Activated CD8-positive, alpha-beta memory T cell treated with anti-CD3 and anti-CD28 coated beads for 36 hours (primary cell): ENCODE data around the gene RCOR1. TPM values are rescaled to one million over a fixed set of nuclear protein-coding genes. Genes with fewer than 3 reads are reported as not detected.
"Not testable (repeated sequence)": the region's sequence is repeated elsewhere in the genome, so short reads cannot be mapped to it uniquely, and the experiment has no call there.

Experiments used
- CTCF ChIA-PET: fragments of 350-600 bp; sonication (Branson Sonifier 250); formaldehyde crosslinking; loops from one replicate; lab custom pipeline; 2021; ENCODE audit warnings: antibody characterized with exemption; lab: Charles Lee
- POLR2A ChIA-PET: fragments of 350-600 bp; sonication (Branson Sonifier 250); formaldehyde crosslinking; loops from one replicate; lab custom pipeline; 2021; ENCODE audit warnings: antibody characterized with exemption; lab: Charles Lee
- total RNA-seq, 2 experiments: library from RNA; stranded (reverse); gene quantifications; one replicate each; pipeline ENCODE4 v1.2.3, GENCODE V29; 2021

Gene RCOR1
- total RNA-seq, 2 experiments from 2014 or later: 15.3 to 15.8 TPM

DNA sequence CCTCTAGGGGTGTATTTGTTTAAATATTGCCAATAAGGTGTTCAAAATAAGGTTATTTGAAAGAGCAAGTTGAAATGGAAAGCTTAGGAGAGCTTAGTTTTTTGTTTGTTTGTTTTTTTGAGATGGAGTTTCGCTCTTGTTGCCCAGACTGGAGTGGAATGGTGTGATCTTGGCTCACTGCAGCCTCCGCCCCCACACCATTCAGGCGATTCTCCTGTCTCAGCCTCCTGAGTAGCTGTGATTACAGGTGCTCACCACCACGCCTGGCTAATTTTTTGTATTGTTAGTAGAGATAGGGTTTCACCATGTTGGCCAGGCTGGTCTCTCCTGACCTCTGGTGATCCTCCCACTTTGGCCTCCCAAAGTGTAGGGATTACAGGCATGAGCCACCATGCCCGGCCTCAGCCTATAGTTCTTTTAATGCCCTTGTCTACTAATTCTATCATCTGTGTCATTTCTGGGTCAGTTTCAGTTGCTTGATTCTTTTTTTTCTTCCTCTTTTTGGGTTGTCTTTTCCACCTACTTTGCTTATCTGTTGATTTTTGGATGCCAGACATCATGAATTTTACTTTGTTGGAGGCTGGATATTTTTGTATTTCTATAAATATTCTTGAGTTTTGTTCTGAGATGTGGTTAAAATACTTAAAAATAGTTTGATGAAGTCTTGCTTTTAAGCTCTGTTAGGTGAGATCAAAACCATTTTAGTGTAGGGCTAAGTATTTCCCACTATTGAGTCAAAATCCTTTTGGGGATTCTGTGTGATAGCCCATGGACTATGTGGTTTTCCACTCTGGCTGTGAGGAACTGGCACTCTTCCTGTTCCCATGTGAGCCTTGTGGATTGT lies 18.7 kb downstream of the RCOR1 start:
- ChIA-PET CTCF (no interaction called here), POLR2A (no interaction called here)

DNA sequence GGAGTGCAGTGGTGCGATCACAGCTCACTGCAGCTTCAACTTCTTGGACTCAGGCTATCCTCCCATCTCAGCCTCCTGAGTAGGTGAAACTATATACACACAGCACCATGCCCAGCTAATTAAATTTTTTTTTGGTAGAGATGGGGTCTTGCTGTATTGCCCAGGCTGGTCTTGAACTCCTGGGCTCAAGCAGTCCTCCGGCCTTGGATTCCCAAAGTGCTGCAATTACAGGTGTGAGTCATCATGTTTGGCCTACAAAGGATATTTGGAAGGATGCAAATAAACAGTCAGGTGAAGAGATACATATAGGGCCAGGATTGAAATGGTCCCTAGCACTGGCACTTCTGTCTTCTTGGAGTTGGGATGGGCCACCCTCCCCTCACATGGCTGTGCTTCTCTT lies 23.9 kb downstream of the RCOR1 start:
- CTCF ChIA-PET: interaction anchor here (0.6 to 1.1 kb wide), 2 partner anchors 13 to 29 kb away, joined by 3 to 4 read pairs; no protein-coding TSS in a partner anchor
- POLR2A ChIA-PET: no interaction called here

DNA sequence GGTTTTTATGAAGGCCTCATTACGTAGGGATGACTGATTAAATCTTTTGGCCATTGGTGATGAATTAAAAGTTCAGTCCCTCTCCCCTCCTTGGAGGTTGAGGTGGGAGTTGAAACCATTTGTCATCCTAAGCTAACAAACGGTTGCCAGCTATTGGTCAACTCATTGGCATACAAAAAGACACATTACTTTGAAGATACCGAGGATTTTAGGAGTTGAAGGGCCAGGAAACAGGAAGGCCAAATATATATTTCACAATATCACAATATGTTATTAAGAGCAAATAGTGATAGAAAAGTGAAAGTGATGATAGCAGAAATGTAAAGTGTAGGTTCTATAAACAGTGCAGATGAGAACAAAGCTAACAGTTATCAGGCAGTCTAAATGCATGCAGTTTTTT lies 24.4 kb downstream of the RCOR1 start:
- CTCF ChIA-PET: interaction anchor here (0.6 to 1.3 kb wide), 3 partner anchors 13 to 187 kb away, joined by 3 to 4 read pairs (median 3); no protein-coding TSS in a partner anchor
- POLR2A ChIA-PET: no interaction called here

DNA sequence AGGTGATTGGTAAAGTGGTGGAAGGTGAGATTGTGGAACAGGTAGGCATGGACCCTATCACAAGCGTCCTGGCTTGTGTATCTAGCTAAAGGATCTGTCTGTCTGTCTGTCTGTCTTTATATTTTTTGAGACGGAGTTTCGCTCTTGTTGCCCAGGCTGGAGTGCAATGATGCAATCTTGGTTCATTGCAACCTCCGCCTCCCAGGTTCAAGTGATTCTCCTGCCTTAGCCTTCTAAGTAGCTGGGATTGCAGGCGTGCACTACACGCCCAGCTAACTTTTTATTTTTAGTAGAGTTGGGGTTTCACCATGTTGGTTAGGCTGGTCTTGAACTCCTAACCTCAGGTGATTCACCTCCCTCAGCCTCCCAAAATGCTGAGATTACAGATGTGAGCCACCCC lies 26.6 kb downstream of the RCOR1 start:
- POLR2A ChIA-PET, CTCF ChIA-PET: not testable (repeated sequence)

DNA sequence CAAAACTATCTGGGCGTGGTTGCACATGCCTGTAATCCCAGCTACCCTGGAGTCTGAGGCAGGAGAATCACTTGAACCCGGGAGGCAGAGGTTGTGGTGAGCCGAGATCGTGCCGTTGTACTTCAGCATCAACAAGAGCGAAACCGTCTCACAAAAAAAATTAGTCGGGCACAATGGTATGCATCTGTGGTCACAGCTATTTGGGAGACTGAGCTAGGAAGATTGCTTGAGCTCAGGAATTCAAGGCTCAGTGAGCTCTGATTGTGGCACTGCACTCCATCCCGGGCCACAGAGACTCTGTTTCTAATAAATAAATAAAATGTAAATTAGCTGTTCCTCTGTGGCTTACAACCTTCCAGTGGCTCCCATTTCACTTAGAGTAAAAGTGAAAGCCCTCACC lies 28.0 kb downstream of the RCOR1 start:
- CTCF ChIA-PET: no interaction called here
- POLR2A ChIA-PET: no interaction called here

DNA sequence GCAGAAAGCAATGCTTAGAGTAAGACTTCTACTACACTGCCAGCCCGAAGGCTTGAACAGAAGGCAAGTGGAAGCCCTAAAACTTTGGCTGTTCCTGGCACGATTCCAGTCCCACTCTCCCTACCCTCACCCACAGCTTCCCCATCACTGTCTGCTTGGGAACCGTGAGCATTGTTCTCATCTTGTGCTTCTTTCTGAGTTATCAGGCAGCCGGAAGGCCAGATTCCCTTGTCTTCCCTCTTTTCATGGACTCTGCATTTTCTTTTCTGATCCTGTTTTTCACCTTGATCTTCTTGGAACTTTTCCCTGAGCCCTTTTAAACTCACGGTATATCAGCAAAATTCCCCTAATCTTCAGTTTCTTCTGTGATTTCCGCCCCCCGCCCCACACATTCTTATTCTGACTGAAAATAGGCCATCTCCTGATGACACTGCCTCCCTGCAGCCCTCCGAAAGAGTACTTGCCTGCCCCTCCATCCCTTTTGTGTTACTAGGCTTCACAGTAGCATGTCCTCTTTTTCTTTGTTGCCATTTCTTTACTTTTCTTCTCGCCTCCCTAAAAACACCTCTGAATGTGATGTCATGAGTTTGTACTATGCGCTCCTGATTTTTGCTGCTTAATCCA lies 29.9 kb downstream of the RCOR1 start:
- ChIA-PET CTCF (interaction anchor here (1.9 kb wide), 1 partner anchor 28 kb away, joined by 6 read pairs; no protein-coding TSS in a partner anchor), POLR2A (no interaction called here)

DNA sequence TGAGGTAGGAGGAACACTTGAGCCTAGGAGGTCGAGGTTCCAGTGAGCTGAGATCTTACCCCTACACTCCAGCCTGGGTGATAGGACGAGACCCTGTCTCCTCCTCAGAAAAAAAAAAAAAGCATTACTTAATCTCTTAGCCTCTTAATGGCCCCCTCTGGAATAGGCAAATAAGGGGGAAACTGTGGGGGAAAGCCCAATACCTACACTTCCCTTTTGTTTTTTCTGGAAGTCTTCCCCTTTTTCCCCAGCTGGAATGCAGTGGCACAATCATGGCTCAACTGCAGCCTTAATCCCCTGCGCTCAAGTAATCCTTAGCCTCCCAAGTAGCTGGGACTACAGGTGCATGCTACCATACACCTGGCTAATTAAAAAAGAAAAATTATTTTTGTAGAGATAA lies 32.2 kb downstream of the RCOR1 start:
- POLR2A ChIA-PET: no interaction called here
- CTCF ChIA-PET: no interaction called here

DNA sequence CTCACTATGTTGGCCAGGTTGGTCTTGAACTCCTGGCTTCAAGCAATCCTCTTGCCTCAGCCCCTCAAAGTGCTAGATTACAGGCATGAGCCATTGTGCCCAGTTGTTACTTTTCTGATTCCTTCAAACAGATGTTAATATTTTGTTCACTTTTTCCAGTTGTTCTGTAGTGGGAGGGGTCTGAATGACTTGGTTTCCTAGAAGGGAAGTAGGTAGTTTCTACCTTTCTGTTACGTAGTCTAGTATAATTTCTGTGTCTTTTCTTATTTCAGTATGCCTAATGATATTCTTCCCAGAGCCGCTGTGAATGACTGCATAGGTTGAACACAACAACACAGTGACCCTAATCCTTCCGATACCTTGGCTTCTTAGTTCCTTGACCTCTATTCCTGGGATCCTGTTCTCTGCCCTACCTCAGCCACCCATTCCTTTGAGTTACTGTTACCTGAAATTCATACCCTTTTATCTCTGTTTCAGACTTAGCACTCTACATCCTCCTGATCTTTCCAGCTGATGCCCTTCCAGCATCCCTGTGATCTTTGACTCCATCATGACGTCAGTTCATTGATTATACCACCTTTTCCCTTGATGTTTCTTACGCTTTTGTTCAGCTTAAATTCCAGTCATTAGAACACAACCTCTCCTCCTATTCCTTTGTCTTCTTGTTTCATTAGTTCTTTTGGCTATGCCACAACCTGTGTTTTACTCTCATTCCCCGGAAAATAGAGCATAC lies 33.3 kb downstream of the RCOR1 start:
- CTCF ChIA-PET: no interaction called here
- POLR2A ChIA-PET: no interaction called here

DNA sequence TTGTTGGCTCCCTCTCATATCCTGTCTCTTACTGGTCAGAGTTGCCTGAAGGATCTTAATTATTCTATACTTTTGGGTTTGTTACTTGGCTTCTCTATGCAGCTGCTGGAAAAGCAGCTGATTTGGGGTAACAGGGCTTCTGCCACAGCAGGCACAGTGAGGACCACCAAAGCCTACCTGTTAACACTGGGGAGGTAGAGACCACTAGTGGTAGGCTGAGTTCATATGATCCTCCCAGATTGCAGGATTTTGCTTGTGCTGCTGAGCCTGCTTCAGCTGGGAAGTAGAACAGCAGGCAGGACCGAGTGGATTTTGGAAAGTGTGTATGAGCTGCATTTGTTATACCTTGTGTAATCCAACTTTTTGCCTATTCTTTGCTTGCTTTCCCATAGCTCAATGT lies 34.1 kb downstream of the RCOR1 start:
- ChIA-PET POLR2A (no interaction called here), CTCF (interaction anchor here (0.8 kb wide), 1 partner anchor 8 kb away, joined by 4 read pairs; no protein-coding TSS in a partner anchor)

DNA sequence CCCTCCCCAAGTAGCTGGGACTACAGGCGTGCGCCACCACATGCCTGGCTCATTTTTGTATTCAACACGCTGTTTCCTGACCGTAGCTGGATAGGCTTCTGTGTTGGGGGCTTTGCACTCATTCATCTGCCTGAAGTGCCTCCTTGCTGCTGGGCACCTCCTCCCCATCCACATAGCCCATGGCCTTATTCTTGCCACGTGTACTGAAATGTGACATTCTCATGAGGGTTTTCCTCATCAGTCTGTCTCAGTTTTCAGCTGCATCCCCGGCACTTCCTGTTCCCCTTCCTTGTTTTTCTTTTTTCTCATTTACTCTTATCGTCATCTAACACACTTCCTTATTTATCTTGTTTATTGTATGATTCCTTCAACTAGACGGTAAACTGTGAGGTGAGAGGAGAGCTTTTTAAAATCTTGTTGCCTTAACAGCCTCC lies 36.6 kb downstream of the RCOR1 start:
- CTCF ChIA-PET: interaction anchor here (1.1 kb wide), 1 partner anchor 13 kb away, joined by 4 read pairs; no protein-coding TSS in a partner anchor
- POLR2A ChIA-PET: interaction anchor here (1.1 kb wide), 1 partner anchor 17 kb away, joined by 4 read pairs; no protein-coding TSS in a partner anchor

DNA sequence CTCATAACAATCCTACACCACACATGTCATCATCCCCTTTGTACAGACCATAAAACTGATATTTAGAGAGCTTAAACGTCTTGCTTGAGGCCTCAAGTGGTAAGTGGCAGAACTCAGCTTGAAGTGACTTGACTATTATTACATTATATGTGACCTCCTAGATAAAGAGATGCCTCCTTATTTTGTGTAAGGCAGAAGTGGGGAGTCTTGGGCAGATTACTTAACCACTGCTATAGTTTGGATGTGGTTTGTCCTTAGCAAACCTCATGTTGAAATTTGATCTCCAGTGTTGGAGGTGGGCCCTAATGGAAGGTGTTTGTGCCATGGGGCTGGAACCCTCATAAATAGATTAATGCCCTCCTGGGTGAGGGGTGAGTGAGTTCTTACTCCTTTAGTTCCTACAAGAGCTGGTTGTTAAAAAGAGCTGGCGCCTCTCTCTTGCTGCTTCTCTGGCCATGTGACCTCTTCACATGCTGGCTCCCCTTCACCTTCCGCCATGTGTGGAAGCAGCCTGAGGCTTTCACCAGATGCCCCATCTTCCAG lies 37.4 kb downstream of the RCOR1 start:
- CTCF ChIA-PET: interaction anchor here (1.1 kb wide), 1 partner anchor 14 kb away, joined by 4 read pairs; no protein-coding TSS in a partner anchor
- POLR2A ChIA-PET: interaction anchor here (1.1 kb wide), 1 partner anchor 16 kb away, joined by 4 read pairs; no protein-coding TSS in a partner anchor

DNA sequence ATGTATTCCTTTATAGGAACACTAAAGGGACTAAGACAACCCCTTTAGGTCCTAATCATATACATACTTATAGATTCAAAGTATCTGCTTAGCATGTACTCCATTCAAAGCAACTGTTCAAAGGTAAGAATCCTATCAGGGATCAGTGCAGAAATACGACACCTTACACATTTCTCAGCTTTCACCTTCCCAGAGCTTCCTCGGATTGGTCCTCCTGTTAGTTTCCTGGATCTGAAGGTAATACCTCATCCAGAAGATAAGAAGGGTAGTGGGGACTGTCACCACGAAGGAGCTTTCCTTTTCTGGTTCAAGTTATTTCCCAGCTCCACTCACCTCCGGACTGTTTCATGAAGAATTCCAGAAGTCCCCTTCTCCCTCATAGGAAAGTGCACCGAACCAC lies 38.0 kb downstream of the RCOR1 start:
- ChIA-PET POLR2A (no interaction called here), CTCF (no interaction called here)

DNA sequence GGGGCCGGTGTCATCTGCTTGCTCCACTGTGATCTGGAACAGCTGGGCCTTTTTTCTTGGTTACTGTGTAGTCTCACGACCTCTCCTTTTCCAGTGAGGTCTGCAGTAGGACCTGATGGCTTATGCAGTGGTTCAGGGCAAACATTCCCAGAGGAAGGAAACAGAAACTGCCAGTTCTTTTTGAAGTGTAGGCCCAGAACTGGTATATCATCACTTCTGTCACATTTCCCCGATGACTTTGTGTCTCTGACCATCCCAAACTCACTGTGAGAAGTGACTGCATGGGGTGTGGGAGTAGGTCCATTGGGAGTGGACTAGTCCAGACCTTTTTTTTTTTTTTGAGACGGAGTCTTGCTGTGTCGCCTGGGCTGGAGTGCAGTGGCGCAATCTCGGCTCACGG lies 38.4 kb downstream of the RCOR1 start:
- POLR2A ChIA-PET: no interaction called here
- CTCF ChIA-PET: no interaction called here

DNA sequence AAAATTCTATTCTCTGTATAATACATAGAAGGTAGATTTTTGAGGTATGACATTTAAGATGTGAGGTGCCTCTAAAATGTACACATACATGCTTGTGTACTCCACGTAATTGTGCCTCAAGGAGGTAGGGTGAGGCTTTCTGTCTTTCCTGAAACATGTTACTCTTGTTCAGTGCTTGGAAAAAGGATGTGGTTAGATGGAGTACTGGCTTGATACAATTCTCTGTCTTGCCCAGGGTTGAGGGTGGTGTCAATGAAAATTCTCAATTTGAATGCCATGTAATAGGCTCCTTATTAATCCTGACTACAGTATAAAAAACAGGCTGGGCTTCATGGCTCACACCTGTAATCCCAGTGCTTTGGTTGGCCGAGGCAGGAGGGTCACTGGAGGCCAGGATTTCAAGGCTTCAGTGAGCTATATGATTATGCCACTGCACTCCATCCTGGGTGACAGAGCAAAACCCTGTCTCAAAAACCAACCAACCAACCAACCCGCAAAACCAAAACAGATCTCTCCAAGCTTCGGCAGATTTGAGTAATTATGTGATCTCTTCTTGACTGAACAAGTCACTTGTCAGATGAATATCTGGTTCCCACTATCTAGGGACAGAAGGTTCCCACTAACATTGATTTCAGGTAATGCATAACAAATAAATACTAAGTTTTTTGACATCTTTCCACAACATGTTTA lies 41.6 kb downstream of the RCOR1 start:
- POLR2A ChIA-PET: no interaction called here
- CTCF ChIA-PET: interaction anchor here (1.6 kb wide), 1 partner anchor 7 kb away, joined by 4 read pairs; no protein-coding TSS in a partner anchor

DNA sequence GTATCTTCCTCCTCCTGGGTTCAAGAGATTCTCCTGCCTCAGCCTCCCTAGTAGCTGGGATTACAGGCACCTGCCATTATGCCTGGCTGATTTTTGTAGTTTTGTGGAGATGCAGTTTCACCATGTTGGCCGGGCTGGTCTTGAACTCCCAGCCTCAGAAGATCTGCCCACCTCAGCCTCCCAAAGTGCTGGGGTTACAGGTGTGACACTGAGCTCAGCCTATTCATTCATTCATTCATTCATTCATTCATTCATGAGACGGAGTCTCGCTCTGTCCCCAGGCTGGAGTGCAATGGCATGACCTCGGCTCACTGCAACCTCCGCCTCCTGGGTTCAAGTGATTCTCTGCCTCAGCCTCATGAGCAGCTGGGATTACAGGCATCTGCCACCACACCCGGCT lies 47.2 kb downstream of the RCOR1 start:
- CTCF ChIA-PET, POLR2A ChIA-PET: not testable (repeated sequence)

DNA sequence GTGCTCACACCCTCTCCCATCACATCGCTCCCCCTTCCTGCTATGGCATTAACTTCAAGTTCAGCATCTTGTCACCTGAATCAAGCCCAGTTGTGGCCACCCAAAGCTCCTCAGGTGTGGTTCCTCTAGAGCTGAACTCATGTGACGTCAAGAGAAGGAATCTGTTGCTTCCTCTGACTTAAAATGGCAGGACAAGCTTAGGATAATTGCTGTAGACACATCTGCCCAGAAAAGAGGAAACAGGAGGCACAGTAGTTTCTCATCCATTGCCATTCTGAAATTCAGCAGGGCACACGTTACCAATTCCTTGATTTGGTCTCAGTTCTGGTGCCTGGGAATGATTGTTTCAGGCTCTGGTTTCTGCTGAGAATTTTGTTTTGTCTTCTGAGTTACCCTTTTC lies 52.1 kb downstream of the RCOR1 start:
- ChIA-PET POLR2A (no interaction called here), CTCF (no interaction called here)

DNA sequence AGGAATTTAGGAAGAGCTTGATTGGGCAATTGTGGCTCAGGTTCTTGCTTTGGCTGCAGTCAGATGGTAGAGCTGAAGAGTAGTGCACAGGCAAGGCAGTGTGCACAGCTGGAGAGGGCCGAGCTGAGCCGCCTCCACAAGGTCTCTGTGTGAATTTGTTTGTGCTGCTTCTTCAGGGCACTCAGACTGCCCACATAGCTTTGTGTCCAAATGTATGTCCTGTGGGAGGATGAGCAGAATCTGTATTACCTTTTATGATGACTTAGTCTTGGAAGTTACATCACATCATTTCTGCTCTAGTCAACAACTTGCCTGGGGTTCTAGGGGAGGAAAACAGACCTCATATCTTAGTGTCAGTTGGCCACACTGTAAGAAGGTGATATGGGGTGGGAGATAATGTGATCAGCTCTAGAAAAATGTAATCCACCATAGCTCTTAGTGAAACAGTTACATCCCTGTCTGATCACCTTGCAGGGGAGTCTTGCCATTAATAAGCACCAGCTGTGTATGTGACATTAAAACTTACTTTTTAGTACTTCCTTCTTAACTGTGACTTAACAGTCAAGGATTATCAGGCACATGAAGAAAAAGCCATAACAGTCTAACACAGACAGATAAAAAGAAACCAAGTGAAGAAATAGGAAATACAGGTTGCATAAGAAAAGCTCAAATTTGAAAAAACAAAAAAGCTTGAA lies 53.4 kb downstream of the RCOR1 start:
- POLR2A ChIA-PET: interaction anchor here (0.5 to 1.2 kb wide), 2 partner anchors 16 to 51 kb away, joined by 3 to 4 read pairs; no protein-coding TSS in a partner anchor
- CTCF ChIA-PET: no interaction called here

DNA sequence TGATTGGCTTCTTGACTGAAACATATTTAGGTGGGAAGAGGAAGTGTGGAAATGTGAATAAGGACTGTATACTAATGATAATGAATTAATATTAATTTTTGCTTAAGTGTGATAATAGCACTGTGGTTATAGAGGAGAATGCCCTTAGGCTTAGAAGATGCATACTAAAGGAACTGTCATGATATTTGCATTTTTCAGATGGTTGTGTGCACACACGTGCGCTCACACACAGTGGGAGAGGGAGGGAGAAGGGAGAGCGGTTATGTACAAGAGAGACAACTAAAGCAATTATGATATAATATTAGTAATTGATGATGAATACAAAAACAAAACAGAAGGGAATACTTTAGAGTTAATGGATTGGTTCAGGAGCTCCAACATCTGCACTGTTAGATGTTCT lies 54.2 kb downstream of the RCOR1 start:
- CTCF ChIA-PET: no interaction called here

More for the DNA sequence above, 54.2 kb downstream of the RCOR1 start:
- POLR2A ChIA-PET: no interaction called here
